MCF 10A (cell line): ENCODE data around the gene TMEM247. TPM values are rescaled to one million over a fixed set of nuclear protein-coding genes. Genes with fewer than 3 reads are reported as not detected.

Source experiments
- BruUV-seq: library from RNA; stranded (reverse); fragments of 400-500 nt; replicated peaks from 2 replicates; lab custom pipeline; 2021; lab: Mats Ljungman, UMichigan
- CTCF ChIA-PET: fragments of 300-600 bp; sonication (Branson Sonifier 250); formaldehyde crosslinking; extraction: SDS; loops from one replicate; lab custom pipeline; 2021; ENCODE audit warnings: antibody characterized with exemption, inconsistent platforms; lab: Yijun Ruan, JAX
- POLR2A ChIA-PET: fragments of 300-600, 350-650 bp; sonication (Branson Sonifier 250); formaldehyde crosslinking; extraction: SDS; loops from one replicate; lab custom pipeline; 2020; ENCODE audit warnings: antibody characterized with exemption, inconsistent platforms; lab: Yijun Ruan, JAX
- DNase-seq: peaks from one replicate; pipeline ENCODE4 v3.0.0-alpha.2; 2018; ENCODE audit not compliant: unreplicated experiment
- H3K27ac Mint-ChIP-seq: one replicate; pipeline ENCODE4 v1.8.0; 2022; ENCODE audit warnings: mild to moderate bottlenecking, low read depth, mixed read lengths; ENCODE audit not compliant: unreplicated experiment
- H3K27me3 Mint-ChIP-seq: one replicate; pipeline ENCODE4 v1.8.0; 2022; ENCODE audit warnings: mixed read lengths; ENCODE audit not compliant: insufficient read depth, unreplicated experiment
- H3K36me3 Mint-ChIP-seq: one replicate; pipeline ENCODE4 v1.8.0; 2022; ENCODE audit warnings: mild to moderate bottlenecking, moderate library complexity, mixed read lengths; ENCODE audit not compliant: insufficient read depth, unreplicated experiment
- H3K4me1 Mint-ChIP-seq: one replicate; pipeline ENCODE4 v1.8.0; 2022; ENCODE audit warnings: mixed read lengths; ENCODE audit not compliant: insufficient read depth, unreplicated experiment
- H3K4me3 Mint-ChIP-seq: one replicate; pipeline ENCODE4 v1.8.0; 2022; ENCODE audit warnings: mild to moderate bottlenecking, moderate library complexity, mixed read lengths; ENCODE audit not compliant: unreplicated experiment
- H3K9me3 Mint-ChIP-seq: one replicate; pipeline ENCODE4 v1.8.0; 2022; ENCODE audit warnings: mixed read lengths; ENCODE audit not compliant: unreplicated experiment
- CTCF ChIP-seq: fragments of 200-600 bp; IDR thresholded peaks from one replicate; pipeline ENCODE4 v1.8.0; 2022; ENCODE audit warnings: antibody characterized with exemption, mild to moderate bottlenecking; ENCODE audit not compliant: unreplicated experiment
- intact Hi-C: fragments of 100-400 bp; cut with micrococcal nuclease; formaldehyde crosslinking; loops from 2 replicates; pipeline ENCODE4 v1.14.1; 2022
- total RNA-seq: library from RNA; stranded (reverse); gene quantifications from 2 replicates; pipeline ENCODE4 v1.2.3, GENCODE V29; 2022

TMEM247 gene
- total RNA-seq, 1 experiment from 2014 or later, result not detected

- POLR2A ChIA-PET, result interaction anchor here (0.6 to 1.7 kb wide), 2 partner anchors 48 to 439 kb away, joined by 3 to 6 read pairs; no protein-coding TSS in a partner anchor
- no peak overlapping the region for H3K27ac Mint-ChIP-seq
- no peaks in the 10 kb centered on the region for H3K27me3 Mint-ChIP-seq
- CTCF ChIA-PET, result interaction anchor here (1.3 to 1.7 kb wide), 3 partner anchors 288 to 446 kb away, joined by 4 to 7 read pairs (median 4); no protein-coding TSS in a partner anchor
- no TSS peak for BruUV-seq
- DNase-seq, result no peak
- H3K4me1 Mint-ChIP-seq, result peaks cover 6% of the 10 kb centered on the region
- no peak for TF ChIP-seq CTCF
- H3K9me3 Mint-ChIP-seq, result no peaks in the 10 kb centered on the region
- intact Hi-C loops, result no loop called here
- H3K36me3 Mint-ChIP-seq, result no peaks in the 10 kb centered on the region
- no peak overlapping the region for H3K4me3 Mint-ChIP-seq
Measured at GRCh38 chr2:46456789-46457188, 22.6 kb upstream of the TMEM247 start.

GRCh38 chr2:46458763-46459500 lies 20.4 kb upstream of the TMEM247 start:
- Mint-ChIP-seq H3K27ac (no peak overlapping the region), H3K4me1 (peaks cover 6% of the 10 kb centered on the region), H3K36me3 (no peaks in the 10 kb centered on the region), H3K4me3 (no peak overlapping the region), H3K27me3 (no peaks in the 10 kb centered on the region), H3K9me3 (no peaks in the 10 kb centered on the region)
- no TSS peak for BruUV-seq
- CTCF ChIA-PET, result interaction anchor here (0.6 to 3.5 kb wide), 13 partner anchors 11 to 466 kb away, joined by 3 to 21 read pairs (median 3); no protein-coding TSS in a partner anchor
- intact Hi-C loops, result no loop called here
- DNase-seq, result no peak
- TF ChIP-seq CTCF, result no peak
- POLR2A ChIA-PET, result interaction anchor here (0.6 to 1.1 kb wide), 2 partner anchors 21 to 396 kb away, joined by 3 read pairs; no protein-coding TSS in a partner anchor

DNA sequence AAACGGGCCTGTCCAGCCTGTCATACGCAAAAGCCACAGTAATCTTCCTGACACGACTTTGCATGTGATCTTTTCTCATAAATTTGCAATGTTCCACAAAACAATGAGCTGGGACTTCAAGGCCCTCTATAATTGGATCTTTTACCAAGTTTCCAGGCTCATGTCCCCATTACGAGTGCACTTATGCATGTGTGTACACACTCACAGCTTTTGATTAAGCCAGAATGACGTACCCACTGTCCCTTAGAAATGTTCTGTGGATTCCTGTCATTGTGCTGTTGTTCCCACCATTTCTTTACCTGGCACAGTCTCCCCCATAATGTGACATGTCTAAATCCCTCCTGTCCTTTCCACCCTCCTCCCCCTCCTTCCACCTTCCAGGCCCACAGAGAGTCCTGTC lies 19.7 kb upstream of the TMEM247 start:
- Mint-ChIP-seq H3K4me1 (peaks cover 6% of the 10 kb centered on the region), H3K27ac (no peak overlapping the region), H3K36me3 (no peaks in the 10 kb centered on the region), H3K4me3 (no peak overlapping the region), H3K9me3 (no peaks in the 10 kb centered on the region), H3K27me3 (no peaks in the 10 kb centered on the region)
- CTCF ChIA-PET, result interaction anchor here (0.5 to 3.5 kb wide), 19 partner anchors 10 to 817 kb away, joined by 3 to 21 read pairs (median 5); no protein-coding TSS in a partner anchor
- no TSS peak for BruUV-seq
- no peak for TF ChIP-seq CTCF
- no peak for DNase-seq
- POLR2A ChIA-PET, result interaction anchor here (0.6 to 1.4 kb wide), 5 partner anchors 21 to 513 kb away, joined by 3 to 6 read pairs (median 4); partner anchors contain the start of gene EPAS1
- intact Hi-C loops, result no loop called here

- intact Hi-C loops, result no loop called here
- no peak for TF ChIP-seq CTCF
- Mint-ChIP-seq H3K9me3 (no peaks in the 10 kb centered on the region), H3K36me3 (no peaks in the 10 kb centered on the region), H3K4me3 (no peak overlapping the region), H3K27me3 (no peaks in the 10 kb centered on the region), H3K4me1 (peaks cover 6% of the 10 kb centered on the region), H3K27ac (no peak overlapping the region)
- ChIA-PET CTCF (interaction anchor here (0.5 to 3.5 kb wide), 25 partner anchors 9 to 818 kb away, joined by 3 to 21 read pairs (median 5); partner anchors contain the start of gene EPAS1), POLR2A (interaction anchor here (0.7 to 1.4 kb wide), 6 partner anchors 51 to 514 kb away, joined by 3 to 6 read pairs (median 4); partner anchors contain the start of gene EPAS1)
- BruUV-seq, result no TSS peak
- no peak for DNase-seq
Measured at GRCh38 chr2:46460241-46460921, 19.0 kb upstream of the TMEM247 start.
